H9 (cell line): ENCODE measurements around the gene RNF145. TPM values are rescaled to one million over a fixed set of nuclear protein-coding genes. Genes with fewer than 3 reads are reported as not detected.
A peak's percentile ranks its signal among the peaks of the same experiment; 100 is the strongest.

Source experiments
- DNase-seq: peaks from one replicate; pipeline ENCODE4 v3.0.0-alpha.2; 2017
- H2AFZ ChIP-seq: one replicate; pipeline ENCODE4 v1.6.1; 2013; ENCODE audit warnings: mild to moderate bottlenecking, low read length, control low read depth, moderate library complexity
- H2AK5ac ChIP-seq: 2 replicates; pipeline ENCODE4 v1.6.1; 2013; ENCODE audit warnings: low read length, control low read depth, mixed read lengths; ENCODE audit not compliant: insufficient read length
- H2BK120ac ChIP-seq: one replicate; pipeline ENCODE4 v1.6.1; 2013; ENCODE audit warnings: low read depth, mild to moderate bottlenecking, low read length, control low read depth, inconsistent platforms; ENCODE audit not compliant: poor library complexity, severe bottlenecking
- H2BK12ac ChIP-seq: 2 replicates; pipeline ENCODE4 v1.6.1; 2013; ENCODE audit warnings: low read length, control low read depth, mixed read lengths, low read depth; ENCODE audit not compliant: insufficient read length
- H2BK15ac ChIP-seq: 2 replicates; pipeline ENCODE4 v1.6.1; 2013; ENCODE audit warnings: low read depth, low read length, control low read depth
- H2BK20ac ChIP-seq: one replicate; pipeline ENCODE4 v1.6.1; 2013; ENCODE audit warnings: low read depth, mild to moderate bottlenecking, low read length, control low read depth, inconsistent platforms; ENCODE audit not compliant: poor library complexity, severe bottlenecking
- H2BK5ac ChIP-seq: 2 replicates; pipeline ENCODE4 v1.6.1; 2013; ENCODE audit warnings: low read length, control low read depth, mixed read lengths; ENCODE audit not compliant: insufficient read length
- H3K14ac ChIP-seq: 2 replicates; pipeline ENCODE4 v1.6.1; 2013; ENCODE audit warnings: low read length, control low read depth; ENCODE audit not compliant: insufficient read depth
- H3K18ac ChIP-seq: 2 replicates; pipeline ENCODE4 v1.6.1; 2013; ENCODE audit warnings: low read depth, mild to moderate bottlenecking, mixed read lengths, low read length, control low read depth; ENCODE audit not compliant: insufficient read length
- H3K23ac ChIP-seq: 2 replicates; pipeline ENCODE4 v1.6.1; 2013; ENCODE audit warnings: low read length, control low read depth, mixed read lengths, low read depth; ENCODE audit not compliant: insufficient read length
- H3K23me2 ChIP-seq: 2 replicates; pipeline ENCODE4 v1.6.1; 2013; ENCODE audit warnings: low read depth, mild to moderate bottlenecking, mixed read lengths, low read length, control low read depth; ENCODE audit not compliant: insufficient read length, poor library complexity, severe bottlenecking
- H3K27ac ChIP-seq: 2 replicates; pipeline ENCODE4 v1.5.1; 2013; ENCODE audit warnings: low read length, control low read depth, mixed read lengths, low read depth; ENCODE audit not compliant: insufficient read length
- H3K27me3 ChIP-seq: 2 replicates; pipeline ENCODE4 v1.6.1; 2013; ENCODE audit warnings: low read length, control low read depth, inconsistent platforms; ENCODE audit not compliant: insufficient read depth
- H3K4ac ChIP-seq: 2 replicates; pipeline ENCODE4 v1.6.1; 2013; ENCODE audit warnings: low read depth, mild to moderate bottlenecking, control low read depth, inconsistent platforms, low read length, moderate library complexity
- H3K4me1 ChIP-seq: 2 replicates; pipeline ENCODE4 v1.6.1; 2013; ENCODE audit warnings: low read length, control low read depth, inconsistent platforms; ENCODE audit not compliant: insufficient read depth
- H3K4me2 ChIP-seq: 2 replicates; pipeline ENCODE4 v1.6.1; 2013; ENCODE audit warnings: low read length, control low read depth, mixed read lengths; ENCODE audit not compliant: insufficient read length, insufficient read depth
- H3K56ac ChIP-seq: 2 replicates; pipeline ENCODE4 v1.6.1; 2013; ENCODE audit warnings: low read depth, mild to moderate bottlenecking, mixed read lengths, low read length, control low read depth; ENCODE audit not compliant: insufficient read length
- H3K79me1 ChIP-seq: 2 replicates; pipeline ENCODE4 v1.6.1; 2013; ENCODE audit warnings: low read depth, mild to moderate bottlenecking, moderate library complexity, low read length, control low read depth, inconsistent platforms; ENCODE audit not compliant: insufficient read depth, poor library complexity, severe bottlenecking
- H3K79me2 ChIP-seq: 2 replicates; pipeline ENCODE4 v1.6.1; 2013; ENCODE audit warnings: low read length, control low read depth, inconsistent platforms; ENCODE audit not compliant: insufficient read depth
- H3K9ac ChIP-seq: 2 replicates; pipeline ENCODE4 v1.6.1; 2013; ENCODE audit warnings: low read length, control low read depth, mixed read lengths; ENCODE audit not compliant: insufficient read length; ENCODE audit errors: extremely low read depth
- H3K9me3 ChIP-seq: one replicate; pipeline ENCODE4 v1.6.1; 2013; ENCODE audit warnings: low read depth, low read length, inconsistent platforms; ENCODE audit not compliant: control insufficient read depth
- H3T11ph ChIP-seq: one replicate; pipeline ENCODE4 v1.6.1; 2013; ENCODE audit warnings: mild to moderate bottlenecking, low read length, control low read depth, inconsistent platforms
- H4K20me1 ChIP-seq: one replicate; pipeline ENCODE4 v1.6.1; 2013; ENCODE audit not compliant: control insufficient read depth, insufficient read length, insufficient read depth
- H4K5ac ChIP-seq: 2 replicates; pipeline ENCODE4 v1.6.1; 2013; ENCODE audit warnings: low read depth, mild to moderate bottlenecking, mixed read lengths, low read length, control low read depth; ENCODE audit not compliant: insufficient read length
- H4K8ac ChIP-seq: replicated peaks from 2 replicates; pipeline ENCODE4 v1.6.1; 2013; ENCODE audit warnings: low read length, control low read depth, mixed read lengths, low read depth; ENCODE audit not compliant: insufficient read length
- H4K91ac ChIP-seq: 2 replicates; pipeline ENCODE4 v1.6.1; 2013; ENCODE audit warnings: low read depth, mild to moderate bottlenecking, moderate library complexity, mixed read lengths, low read length, control low read depth; ENCODE audit not compliant: insufficient read length
- H3K27ac Mint-ChIP-seq, 3 experiments: 2 replicates in 2 of 3; 3 replicates in 1 of 3; pipeline ENCODE4 v1.8.0; 2020 to 2021; ENCODE audit warnings: mixed read lengths in 3 of 3, mild to moderate bottlenecking in 1 of 3, moderate library complexity in 1 of 3
- H3K27me3 Mint-ChIP-seq: 2 replicates; pipeline ENCODE4 v1.8.0; 2021; ENCODE audit warnings: low read depth, mild to moderate bottlenecking, moderate library complexity, mixed read lengths
- H3K36me3 Mint-ChIP-seq, 3 experiments: 2 replicates in 2 of 3; 3 replicates in 1 of 3; pipeline ENCODE4 v1.8.0; 2020 to 2021; ENCODE audit warnings: low read depth in 3 of 3, mixed read lengths in 3 of 3; ENCODE audit not compliant: insufficient read depth in 1 of 3
- H3K4me1 Mint-ChIP-seq, 2 experiments: 2 replicates each; pipeline ENCODE4 v1.8.0; 2020; ENCODE audit warnings: mixed read lengths in 2 of 2
- H3K4me3 Mint-ChIP-seq, 2 experiments: 2 replicates in 1 of 2; 3 replicates in 1 of 2; pipeline ENCODE4 v1.8.0; 2020 to 2021; ENCODE audit warnings: mild to moderate bottlenecking in 2 of 2, mixed read lengths in 2 of 2, moderate library complexity in 1 of 2
- H3K9me3 Mint-ChIP-seq, 2 experiments: 2 replicates in 1 of 2; 3 replicates in 1 of 2; pipeline ENCODE4 v1.8.0; 2020; ENCODE audit warnings: mild to moderate bottlenecking in 2 of 2, mixed read lengths in 2 of 2, moderate library complexity in 1 of 2
- WGBS: extraction: QIAGEN DNeasy Blood & Tissue Kit; methylation state at CpG from one replicate; pipeline ENCODE4 v1.1.7; 2013; ENCODE audit warnings: missing lambda C conversion rate, low lambda C conversion rate, mixed read lengths; ENCODE audit not compliant: insufficient read length; ENCODE audit errors: extremely low coverage; 5-methylcytosine and 5-hydroxymethylcytosine counted together
- total RNA-seq: library from RNA; stranded (reverse); gene quantifications from 2 replicates; pipeline ENCODE4 v1.2.1, GENCODE V29; 2021
- TF ChIP-seq, protein P1 (sequence below): fragments of 200-600 bp; sonication (generic); conservative IDR thresholded peaks from 3 replicates; pipeline ENCODE4 v1.8.0; 2021; ENCODE audit warnings: antibody characterized with exemption, mild to moderate bottlenecking

RNF145 gene
- total RNA-seq, 1 experiment from 2014 or later, result 59.1 TPM

GRCh38 chr5:159207686-159208513 lies 1.5 kb downstream of the RNF145 start:
- Histone ChIP-seq H4K8ac (no peak overlapping the region), H3K9ac (peak overlapping the region; percentile 36), H3K23me2 (peaks cover 16% of the 10 kb centered on the region), H3T11ph (no peak overlapping the region), H4K20me1 (no peaks in the 10 kb centered on the region), H2AK5ac (no peak overlapping the region), H3K9me3 (no peaks in the 10 kb centered on the region), H3K4me1 (peaks cover 7% of the 10 kb centered on the region; the same call in 1 of the 2 replicates), H2BK120ac (no peak overlapping the region), H2BK20ac (no peak overlapping the region), H4K91ac (no peak overlapping the region), H2AFZ (no peak overlapping the region), H3K79me1 (peaks cover 4% of the 10 kb centered on the region), H2BK12ac (no peak overlapping the region), H3K18ac (peak overlapping the region; percentile 33), H4K5ac (no peak overlapping the region), H3K79me2 (peaks cover 9% of the 10 kb centered on the region; the same call in 1 of the 2 replicates), H2BK15ac (no peak overlapping the region), H3K4me2 (peak overlapping the region; percentile 92), H2BK5ac (no peak overlapping the region), H3K14ac (peak overlapping the region; percentile 95; the same call in 1 of the 2 replicates), H3K56ac (no peak overlapping the region), H3K4ac (no peak overlapping the region), H3K27ac (no peak overlapping the region), H3K27me3 (peaks cover 4% of the 10 kb centered on the region; the same call in 1 of the 2 replicates), H3K23ac (no peak overlapping the region)
- peaks cover 11% of the 10 kb centered on the region for H3K27me3 Mint-ChIP-seq
- H3K4me3 Mint-ChIP-seq, result peak overlapping the region; percentile 94 to 97
- H3K4me1 Mint-ChIP-seq, result peaks cover 35 to 46% of the 10 kb centered on the region in 2 experiments
- H3K27ac Mint-ChIP-seq, result peak overlapping the region; percentile 88 to 96 (median 92)
- TF ChIP-seq, protein P1, sequence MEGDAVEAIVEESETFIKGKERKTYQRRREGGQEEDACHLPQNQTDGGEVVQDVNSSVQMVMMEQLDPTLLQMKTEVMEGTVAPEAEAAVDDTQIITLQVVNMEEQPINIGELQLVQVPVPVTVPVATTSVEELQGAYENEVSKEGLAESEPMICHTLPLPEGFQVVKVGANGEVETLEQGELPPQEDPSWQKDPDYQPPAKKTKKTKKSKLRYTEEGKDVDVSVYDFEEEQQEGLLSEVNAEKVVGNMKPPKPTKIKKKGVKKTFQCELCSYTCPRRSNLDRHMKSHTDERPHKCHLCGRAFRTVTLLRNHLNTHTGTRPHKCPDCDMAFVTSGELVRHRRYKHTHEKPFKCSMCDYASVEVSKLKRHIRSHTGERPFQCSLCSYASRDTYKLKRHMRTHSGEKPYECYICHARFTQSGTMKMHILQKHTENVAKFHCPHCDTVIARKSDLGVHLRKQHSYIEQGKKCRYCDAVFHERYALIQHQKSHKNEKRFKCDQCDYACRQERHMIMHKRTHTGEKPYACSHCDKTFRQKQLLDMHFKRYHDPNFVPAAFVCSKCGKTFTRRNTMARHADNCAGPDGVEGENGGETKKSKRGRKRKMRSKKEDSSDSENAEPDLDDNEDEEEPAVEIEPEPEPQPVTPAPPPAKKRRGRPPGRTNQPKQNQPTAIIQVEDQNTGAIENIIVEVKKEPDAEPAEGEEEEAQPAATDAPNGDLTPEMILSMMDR, result no peak
- 0 out of 5 replicates have a peak, but pooled peaks cover 0 to 2% of the 10 kb centered on the region in 2 experiments for H3K9me3 Mint-ChIP-seq
- peak; percentile 76 for DNase-seq
- WGBS, result no CpG with 5 or more reads among the region's 35 CpGs
- peaks cover 0 to 4% (median 2%) of the 10 kb centered on the region in 3 experiments; a peak in 2 of 7 replicates for H3K36me3 Mint-ChIP-seq
